Stimulated activated CD4-positive, alpha-beta T cell treated with anti-CD3 and anti-CD28 coated beads, Interleukin-4, amount 100 ng/mL, for 48 hours (primary cell): ENCODE data around the gene KCNK5.

ENCODE experiments used
- DNase-seq, 2 donors: peaks; one replicate each; pipeline ENCODE4 v3.0.0-alpha.2; 2020; ENCODE audit warnings: low read depth in 2 of 2

KCNK5 gene

GRCh38 chr6:39172377-39172757 is 56.9 kb downstream of the KCNK5 start:
- no peak for DNase-seq

GRCh38 chr6:39171489-39172376 is 57.5 kb downstream of the KCNK5 start:
- no peak for DNase-seq

GRCh38 chr6:39170860-39171259 is 58.4 kb downstream of the KCNK5 start:
- DNase-seq = no peak

- no peak for DNase-seq
Measured at GRCh38 chr6:39170389-39170788, 58.9 kb downstream of the KCNK5 start.

GRCh38 chr6:39169448-39170344 is 59.6 kb downstream of the KCNK5 start:
- DNase-seq = no peak

- DNase-seq = no peak
Measured at GRCh38 chr6:39167866-39168625, 61.2 kb downstream of the KCNK5 start.

GRCh38 chr6:39167321-39167720 is 62.0 kb downstream of the KCNK5 start:
- DNase-seq = no peak

GRCh38 chr6:39166912-39167290 is 62.4 kb downstream of the KCNK5 start:
- no peak for DNase-seq

GRCh38 chr6:39166189-39166911 is 62.9 kb downstream of the KCNK5 start:
- DNase-seq = peak; percentile 80 to 91

GRCh38 chr6:39157511-39157910 is 71.8 kb downstream of the KCNK5 start:
- DNase-seq = no peak

- DNase-seq = no peak
Measured at GRCh38 chr6:39156801-39157200, 72.5 kb downstream of the KCNK5 start.

GRCh38 chr6:39154705-39155104 is 74.6 kb downstream of the KCNK5 start:
- DNase-seq = no peak

- peak in 1 of 2 donors; percentile 19 for DNase-seq
Measured at GRCh38 chr6:39153766-39154397, 75.4 kb downstream of the KCNK5 start.

- DNase-seq = no peak
Measured at GRCh38 chr6:39152262-39152661, 77.0 kb downstream of the KCNK5 start.

GRCh38 chr6:39151211-39151610 is 78.1 kb downstream of the KCNK5 start:
- DNase-seq = no peak

- no peak for DNase-seq
Measured at GRCh38 chr6:39144481-39145173, 84.6 kb downstream of the KCNK5 start.

- DNase-seq = no peak
Measured at GRCh38 chr6:39143238-39143930, 85.9 kb downstream of the KCNK5 start.

- DNase-seq = no peak
Measured at GRCh38 chr6:39140556-39141167, 88.6 kb downstream of the KCNK5 start.
